Renal cortex interstitium (tissue), 11 donors: ENCODE measurements around the gene DDA1. TPM values are rescaled to one million over a fixed set of nuclear protein-coding genes. Genes with fewer than 3 reads are reported as not detected.

Source experiments
- DNase-seq, 11 donors: peaks; one replicate each; pipeline ENCODE4 v3.0.0-alpha.2; 2013; ENCODE audit warnings: low read depth in 9 of 11, low spot score in 4 of 11; ENCODE audit errors: extremely low read depth in 1 of 11
- polyA plus RNA-seq, 3 donors: library from polyadenylated mRNA; unstranded; fragments of 120-200 nt; gene quantifications; one replicate each; pipeline ENCODE4 v1.2.1, GENCODE V29; 2013; ENCODE audit not compliant: insufficient read length in 3 of 3

DDA1 gene
- polyA plus RNA-seq, 3 donors, result 29.8 to 41.8 (median 40.2) TPM

GRCh38 chr19:17323964-17324332 lies 14.6 kb downstream of the DDA1 start:
- DNase-seq, result no peak

- no peak for DNase-seq
Observed at GRCh38 chr19:17324357-17325114, 15.2 kb downstream of the DDA1 start.

GRCh38 chr19:17325133-17325532 lies 15.8 kb downstream of the DDA1 start:
- DNase-seq, result no peak

- DNase-seq, result no peak
Observed at GRCh38 chr19:17325881-17326594, 16.7 kb downstream of the DDA1 start.

GRCh38 chr19:17326595-17326966 lies 17.2 kb downstream of the DDA1 start:
- DNase-seq, result no peak

- DNase-seq, result no peak
Observed at GRCh38 chr19:17327068-17327653, 17.8 kb downstream of the DDA1 start.

GRCh38 chr19:17327654-17328516 lies 18.5 kb downstream of the DDA1 start:
- DNase-seq, result peak in 4 of 11 donors; percentile 55 to 76 (median 70)

- DNase-seq, result no peak
Observed at GRCh38 chr19:17328517-17329365, 19.4 kb downstream of the DDA1 start.

GRCh38 chr19:17329366-17330261 lies 20.3 kb downstream of the DDA1 start:
- DNase-seq, result no peak

- DNase-seq, result no peak
Observed at GRCh38 chr19:17330262-17331044, 21.1 kb downstream of the DDA1 start.

GRCh38 chr19:17331045-17331558 lies 21.7 kb downstream of the DDA1 start:
- DNase-seq, result no peak

- no peak for DNase-seq
Observed at GRCh38 chr19:17332360-17332676, 23.0 kb downstream of the DDA1 start.

- DNase-seq, result no peak
Observed at GRCh38 chr19:17332677-17333581, 23.6 kb downstream of the DDA1 start.

- no peak for DNase-seq
Observed at GRCh38 chr19:17333611-17334413, 24.4 kb downstream of the DDA1 start.
